Hypothalamus (tissue), 51 donors: ENCODE measurements around the gene MCM3.

Experiments
- DNase-seq, 51 donors: peaks; one replicate each; lab custom pipeline; 2025; lab: John Stamatoyannopoulos, UW

Gene MCM3

DNA sequence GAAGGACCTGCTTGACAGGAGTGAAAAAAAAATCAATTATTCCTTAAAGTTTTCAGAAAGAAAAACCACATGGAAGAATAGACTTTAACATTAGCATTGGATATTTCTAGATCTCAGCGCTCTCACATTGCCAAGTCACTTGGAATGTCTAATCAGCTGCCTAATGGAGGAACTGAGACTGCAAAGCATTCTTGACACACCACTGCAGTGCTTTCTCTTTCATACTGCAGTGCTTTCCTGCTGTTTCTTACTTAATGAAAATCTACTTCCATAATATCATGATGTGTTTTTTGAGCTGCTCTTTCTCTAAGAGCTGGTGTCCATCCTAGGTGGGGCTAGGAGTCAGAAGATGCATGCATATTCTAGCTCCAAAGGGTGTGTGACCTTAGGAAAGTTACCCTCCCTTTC lies 20.4 kb upstream of the MCM3 start:
- peak in 1 of 51 donors; percentile 14 for DNase-seq

DNA sequence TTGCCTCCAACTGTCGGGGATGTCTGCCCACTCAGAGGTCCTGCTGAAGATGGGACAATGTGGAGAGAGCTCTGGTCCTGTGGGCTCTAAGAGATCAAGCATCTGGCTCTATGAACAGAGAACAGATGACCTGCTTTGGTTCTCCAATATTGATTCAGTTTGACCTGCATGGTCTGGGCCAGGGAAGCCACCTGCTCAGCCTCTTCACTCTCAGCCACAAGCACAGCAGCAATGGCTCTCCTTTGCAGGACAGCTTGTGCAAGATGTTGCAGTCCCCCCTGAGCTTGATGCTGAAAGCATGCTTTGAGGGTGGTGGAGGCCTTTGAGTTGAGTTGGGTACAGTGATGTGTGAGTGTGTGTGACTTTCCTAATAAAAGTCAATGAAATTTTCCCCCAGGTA lies 18.6 kb upstream of the MCM3 start:
- DNase-seq: no peak

DNA sequence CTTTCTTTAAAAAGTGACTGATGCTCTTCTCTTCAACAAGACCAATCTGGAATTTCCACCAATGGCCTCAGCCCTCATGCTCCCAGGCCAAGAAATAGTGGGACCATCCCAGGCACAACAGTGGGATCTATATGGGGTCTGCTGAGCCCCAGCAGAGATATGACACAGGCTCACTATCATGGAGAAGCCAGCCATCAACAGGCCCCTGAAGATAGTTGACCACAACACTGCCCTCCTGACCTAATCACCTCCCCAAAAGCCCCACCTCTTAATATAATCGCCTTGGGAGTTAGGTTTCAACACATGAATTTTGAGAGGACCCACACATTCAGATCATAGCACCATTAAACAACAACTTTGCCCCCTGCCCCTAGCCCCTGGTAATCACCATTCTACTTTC lies 16.8 kb upstream of the MCM3 start:
- no peak for DNase-seq

DNA sequence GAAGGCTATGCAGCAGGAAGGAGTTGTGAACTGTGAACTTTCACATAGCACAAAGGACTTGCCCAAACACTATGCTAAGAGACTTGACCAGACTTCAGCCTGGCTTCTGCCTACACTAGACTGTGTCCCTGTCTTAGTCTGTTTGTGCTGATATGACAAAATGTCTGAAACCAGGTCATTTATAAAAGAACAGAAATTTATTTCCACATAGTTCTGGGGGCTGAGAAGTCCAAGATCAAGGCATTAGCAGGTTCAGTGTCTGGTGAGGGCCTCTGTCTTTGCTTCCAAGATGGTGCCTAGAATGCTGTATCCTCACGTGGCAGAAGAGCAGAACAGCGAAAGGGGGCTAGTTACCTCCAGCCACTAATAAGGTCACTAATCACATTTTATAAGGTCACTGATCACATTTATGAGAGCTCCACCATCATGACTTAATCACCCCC lies 16.0 kb upstream of the MCM3 start:
- no peak for DNase-seq

DNA sequence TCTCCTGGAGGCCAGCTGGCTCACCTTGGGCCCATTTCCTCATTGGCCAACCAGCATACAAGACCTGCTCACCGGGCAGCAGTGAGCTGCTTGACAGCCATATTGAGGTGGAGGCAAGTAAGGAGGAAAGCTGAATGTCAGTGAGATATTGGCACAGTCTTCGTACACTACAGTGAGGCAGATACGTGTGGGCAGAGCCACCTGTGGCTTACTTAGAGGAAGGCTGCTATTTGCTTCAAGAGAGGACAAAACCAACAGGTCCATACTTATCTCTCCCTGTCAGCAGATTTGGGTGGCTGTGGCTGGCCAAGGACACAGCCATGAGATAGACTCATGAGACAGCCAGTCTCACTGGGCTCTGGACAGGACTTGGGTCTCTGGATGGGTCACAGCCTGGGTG lies 15.1 kb upstream of the MCM3 start:
- DNase-seq: no peak

DNA sequence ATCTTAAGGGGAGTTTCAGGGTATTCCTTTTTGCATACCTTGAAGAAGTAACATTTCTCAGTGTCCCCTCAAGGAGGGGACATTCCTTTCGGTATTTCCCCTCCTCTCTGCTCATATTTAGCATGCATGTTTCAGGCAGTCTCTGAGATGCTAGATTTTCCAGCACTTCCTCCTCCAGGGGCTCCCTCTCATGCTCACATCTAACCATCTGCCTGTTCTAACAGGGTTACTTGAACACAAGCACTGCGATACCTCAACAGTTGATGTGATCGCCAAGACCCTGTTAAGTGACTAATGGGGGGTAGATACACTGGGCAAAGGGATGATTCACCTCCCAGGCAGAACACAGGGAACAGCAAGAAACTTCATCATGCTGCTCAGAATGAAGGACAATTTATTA lies 12.9 kb upstream of the MCM3 start:
- DNase-seq: no peak

DNA sequence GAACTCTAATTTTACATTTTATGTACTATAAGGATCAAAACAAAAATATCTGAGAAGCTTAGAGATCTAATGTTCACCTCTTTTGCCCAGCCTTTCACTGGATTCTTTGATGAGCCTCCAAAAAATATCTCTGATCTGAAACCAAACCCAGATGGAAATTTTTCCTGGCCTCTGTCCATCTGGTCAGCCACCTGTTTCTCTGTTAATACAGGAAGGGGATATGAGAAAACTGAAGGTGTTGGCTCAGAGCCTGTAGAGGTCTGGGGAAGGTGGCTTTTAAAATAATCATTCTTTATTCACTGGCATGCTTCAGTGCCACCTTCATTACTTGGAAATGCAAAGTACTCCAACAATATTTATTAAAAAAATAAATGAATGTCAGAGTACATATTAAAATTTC lies 8.5 kb upstream of the MCM3 start:
- no peak for DNase-seq

DNA sequence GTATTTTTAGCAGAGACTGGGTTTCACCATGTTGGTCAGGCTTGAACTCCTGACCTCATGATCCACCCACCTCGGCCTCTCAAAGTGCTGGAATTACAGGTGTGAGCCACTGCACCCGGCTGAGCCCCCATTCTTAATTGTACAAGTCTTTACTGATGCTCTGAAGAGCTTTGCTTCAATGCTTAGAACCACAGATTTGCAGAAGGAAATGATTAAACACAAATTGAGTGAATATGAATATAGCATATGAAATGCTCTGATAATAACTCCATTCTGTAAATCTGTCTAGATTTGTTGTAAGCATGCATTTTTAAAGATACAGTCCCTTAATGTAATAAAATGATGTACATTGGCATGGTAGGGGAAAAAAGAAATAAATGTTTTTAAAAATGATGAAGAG lies 4.3 kb upstream of the MCM3 start:
- DNase-seq: no peak

DNA sequence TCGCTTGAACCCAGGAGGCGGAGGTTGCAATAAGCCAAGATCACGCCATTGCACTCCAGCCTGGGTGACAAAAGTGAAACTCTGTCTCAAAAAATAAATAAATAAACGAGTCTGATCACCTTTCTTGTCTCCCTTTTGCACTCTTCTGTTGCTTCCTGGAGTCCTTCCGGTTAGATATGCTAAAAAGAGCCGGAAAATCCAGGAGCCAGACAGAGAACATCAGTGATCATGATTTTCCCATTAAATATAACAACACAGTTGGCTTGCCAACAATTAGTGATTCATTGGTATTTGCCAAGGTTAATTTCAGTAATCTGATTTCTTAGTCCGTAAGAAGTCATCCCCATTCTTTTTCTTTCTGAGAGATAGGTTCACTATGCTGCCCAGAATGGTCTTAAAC lies 3.7 kb upstream of the MCM3 start:
- no peak for DNase-seq

DNA sequence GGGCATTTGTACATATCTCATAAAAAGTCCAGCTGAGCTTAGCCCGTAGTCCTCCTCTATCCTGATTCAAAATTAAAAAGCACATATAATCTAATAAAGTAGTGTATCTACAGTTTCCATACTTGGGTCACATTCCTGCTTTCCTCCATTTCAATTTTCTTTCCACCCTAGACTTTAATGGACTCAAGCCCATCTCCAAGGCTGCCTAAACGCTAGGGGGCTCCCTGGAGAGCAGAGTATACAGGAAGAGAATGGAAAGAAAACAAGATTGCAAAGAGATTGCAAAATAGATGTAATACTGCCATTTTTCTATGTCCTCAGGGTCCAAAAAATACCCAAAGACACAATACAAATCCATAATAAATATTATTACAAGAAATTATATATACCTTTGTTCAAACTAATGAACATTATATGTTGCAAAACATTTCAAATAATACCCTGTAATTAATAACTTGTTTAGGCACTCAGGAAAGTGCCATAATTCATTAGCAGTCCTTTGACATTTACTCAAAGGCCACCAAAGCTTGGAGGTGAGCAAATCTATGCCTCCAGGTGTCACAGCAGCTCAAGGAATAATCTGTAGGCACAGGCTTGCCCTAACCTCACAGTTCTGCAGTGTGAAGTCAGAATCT lies 2.4 kb upstream of the MCM3 start:
- peak in 32 of 51 donors; percentile 2 to 77 (median 43) for DNase-seq

DNA sequence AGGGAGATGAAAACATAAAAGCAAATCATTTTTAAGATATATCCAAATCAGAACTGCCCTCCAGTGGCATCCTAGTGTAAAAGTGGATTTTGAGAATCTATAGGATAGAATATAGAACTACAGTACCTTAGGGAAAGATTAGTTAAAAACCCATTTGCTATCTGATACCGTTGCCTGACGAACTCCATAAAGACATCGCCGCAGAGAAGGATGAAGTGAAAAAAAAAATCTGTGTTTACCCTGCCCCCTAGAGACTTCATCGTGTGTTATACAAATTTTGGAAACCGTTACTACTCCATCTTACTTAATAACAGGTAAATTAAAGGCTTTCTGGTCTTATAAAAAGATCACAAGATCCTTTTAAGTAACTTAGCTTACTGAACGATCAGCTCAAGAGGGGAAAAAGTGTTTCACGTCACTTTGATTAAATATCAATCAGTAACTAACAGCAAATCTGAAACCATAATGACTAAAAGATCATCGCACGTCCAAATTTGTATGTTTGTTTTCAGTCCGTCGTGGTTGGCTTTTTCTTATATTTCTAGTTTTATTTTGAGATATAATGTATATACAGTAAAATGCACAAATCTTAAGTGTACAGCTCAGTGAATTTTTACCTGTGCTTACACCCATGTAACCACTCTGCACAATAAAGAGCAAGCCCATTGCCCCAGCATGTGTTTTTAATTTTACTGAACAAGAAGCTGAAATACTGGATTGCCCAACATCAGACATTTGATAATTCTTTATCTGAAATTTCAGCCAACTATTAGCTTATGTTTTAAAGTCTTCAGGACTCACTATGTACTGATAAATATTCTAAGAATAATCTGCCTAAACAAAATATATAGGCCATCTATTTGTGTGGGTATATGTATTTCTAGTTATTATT lies 881 bp upstream of the MCM3 start:
- DNase-seq: peak in 1 of 51 donors; percentile 53

DNA sequence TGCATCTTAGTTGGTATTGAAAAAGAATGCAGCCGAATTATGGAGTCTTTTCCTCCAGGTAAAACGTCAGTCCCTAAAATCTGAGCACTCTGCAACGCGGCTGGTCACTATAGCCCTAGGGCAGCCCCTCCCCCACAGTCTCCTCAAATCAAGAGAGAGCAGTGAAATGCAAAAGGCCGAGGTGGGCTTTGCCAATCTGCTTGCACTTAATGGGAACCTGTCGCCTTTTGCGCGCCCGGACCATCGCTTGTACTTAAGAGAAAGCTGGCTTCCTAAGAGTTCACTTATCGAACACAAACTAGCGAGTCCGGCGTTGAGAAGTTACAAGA lies 447 bp downstream of the MCM3 start:
- peak in 6 of 51 donors; percentile 22 to 48 (median 34) for DNase-seq

DNA sequence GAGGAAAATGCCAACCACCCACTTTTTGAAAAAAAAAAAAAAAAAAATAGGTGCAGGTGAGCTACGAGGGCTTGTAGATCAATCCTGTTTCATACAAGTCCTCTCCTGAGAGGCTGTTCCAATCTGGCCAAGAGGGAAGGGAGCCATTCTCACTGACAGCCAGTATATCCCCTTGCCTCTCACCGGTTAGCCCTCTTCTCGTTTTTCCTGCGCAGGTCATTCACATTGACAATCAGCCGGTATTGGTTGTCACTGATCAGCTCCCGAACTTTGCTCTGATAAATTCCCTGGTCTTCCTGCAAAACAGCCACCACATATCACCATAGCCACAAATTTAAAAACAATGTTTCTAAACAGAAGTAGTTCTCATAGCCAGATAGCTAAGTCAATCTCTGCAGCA lies 1.4 kb downstream of the MCM3 start:
- DNase-seq: no peak

DNA sequence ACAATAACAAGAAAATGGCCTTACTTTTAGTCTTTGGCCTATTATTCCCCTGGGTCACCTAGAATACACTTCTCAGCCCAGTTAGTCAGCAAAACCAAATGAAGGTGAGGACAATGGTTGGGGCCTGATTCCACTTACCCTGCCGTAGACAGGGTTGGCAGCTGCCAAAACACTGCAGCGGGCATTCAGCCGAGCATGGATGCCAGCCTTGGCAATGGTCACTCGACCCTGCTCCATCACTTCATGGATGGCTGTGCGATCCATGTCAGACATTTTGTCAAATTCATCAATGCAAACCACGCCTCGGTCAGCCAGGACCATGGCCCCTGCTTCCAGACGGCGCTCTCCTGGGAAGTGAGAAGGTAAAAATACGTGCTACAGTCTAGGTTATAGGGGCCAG lies 8.4 kb downstream of the MCM3 start:
- no peak for DNase-seq

DNA sequence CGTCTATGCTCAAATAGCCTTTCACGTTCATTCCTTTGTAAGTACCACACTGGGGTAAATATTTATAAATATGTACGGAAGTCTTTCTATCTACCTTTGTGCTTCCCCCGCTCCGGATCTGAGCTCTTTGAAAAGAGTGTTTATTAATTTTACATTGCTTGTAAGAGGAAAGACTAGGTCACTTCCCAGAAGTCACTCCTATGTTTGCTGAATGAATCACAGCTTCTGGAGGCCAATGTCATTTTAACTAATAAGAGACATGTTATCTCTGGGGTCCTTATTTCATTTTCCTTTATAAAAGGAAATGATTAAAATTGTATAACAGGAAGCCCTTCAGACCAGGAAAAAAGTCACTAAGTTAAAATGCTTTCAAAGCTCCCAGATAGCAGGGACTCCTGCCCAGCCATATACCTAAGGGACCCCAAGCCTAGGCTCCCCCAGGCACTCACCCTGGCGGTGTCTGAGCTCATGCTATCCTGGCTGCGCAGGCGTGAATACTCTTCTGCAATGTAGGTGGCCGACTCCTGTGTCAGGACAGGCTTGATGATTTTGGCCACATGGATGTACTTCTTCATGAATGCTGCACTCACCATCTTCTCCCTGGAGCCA lies 12.6 kb downstream of the MCM3 start:
- DNase-seq: no peak

DNA sequence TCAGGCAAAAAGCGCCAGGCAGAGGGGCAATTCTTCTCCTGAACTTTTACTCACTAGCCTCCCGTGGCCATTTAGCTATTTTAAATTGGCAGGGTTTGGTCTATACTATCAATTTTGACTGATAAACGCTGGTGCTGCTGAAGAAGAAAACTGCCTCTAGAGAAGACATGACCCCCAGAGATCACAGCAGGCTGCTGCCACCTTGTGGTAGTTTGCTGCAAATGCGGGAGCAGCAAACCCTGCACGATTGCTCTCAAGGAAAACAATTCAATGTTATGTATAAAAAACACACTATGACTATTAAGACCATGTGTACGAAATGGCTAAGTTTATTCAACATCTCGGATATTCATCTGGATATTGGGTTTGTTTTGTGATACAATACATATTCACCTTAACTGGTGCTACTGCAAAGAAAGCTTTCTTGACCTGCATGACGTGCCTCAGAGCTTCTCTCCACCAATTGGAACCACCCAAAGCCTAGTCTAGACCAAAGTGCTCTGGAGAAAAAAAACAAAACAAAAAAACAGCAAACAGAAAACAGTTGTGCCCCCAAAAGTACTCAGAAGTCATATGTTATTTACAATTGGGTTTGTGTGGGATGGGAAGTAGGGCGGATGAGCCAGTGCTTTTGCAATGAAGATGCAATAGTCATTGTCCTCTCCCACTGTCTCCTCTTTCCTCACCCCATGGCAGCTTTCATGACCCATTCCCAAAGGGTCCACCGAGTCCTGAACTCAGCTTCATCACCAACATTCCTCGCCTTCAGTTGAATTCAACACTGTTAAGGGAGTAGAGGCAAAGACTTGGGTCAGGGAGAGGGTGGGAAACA lies 20.6 kb downstream of the MCM3 start:
- peak in 42 of 51 donors; percentile 2 to 77 (median 34) for DNase-seq

DNA sequence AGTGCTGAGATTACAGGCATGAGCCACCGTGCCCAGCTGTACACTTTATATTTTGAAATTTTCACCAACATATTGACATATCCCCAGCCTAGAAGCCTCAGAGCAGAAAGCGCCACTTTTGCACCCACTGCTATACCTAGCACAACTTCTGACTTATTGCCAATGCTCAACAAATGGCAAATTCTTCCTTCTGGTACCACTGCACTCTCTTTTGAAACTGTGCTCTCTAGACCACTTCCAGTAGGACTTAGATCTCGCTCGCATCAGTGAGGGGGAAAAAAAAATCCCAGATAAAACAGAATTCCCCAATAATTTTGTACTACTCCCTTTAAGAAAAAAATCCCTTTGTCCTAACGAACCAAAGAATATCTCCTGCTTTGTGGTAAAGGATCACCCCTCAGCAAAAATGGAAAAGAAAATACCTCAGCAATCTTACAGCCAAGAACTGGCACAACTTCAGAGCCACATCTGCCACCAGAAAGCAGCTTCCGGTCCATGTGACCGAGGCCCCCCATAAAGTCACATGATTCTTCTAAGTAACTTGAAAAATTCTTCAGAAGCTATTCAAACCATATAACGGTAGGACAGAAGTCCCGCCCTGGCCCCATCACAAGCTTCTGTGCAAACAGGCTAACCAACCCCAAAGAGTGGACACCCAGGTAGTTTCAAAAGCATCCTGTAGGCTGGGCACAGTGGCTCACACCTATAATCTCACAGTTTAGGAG lies 21.8 kb downstream of the MCM3 start:
- no peak for DNase-seq

DNA sequence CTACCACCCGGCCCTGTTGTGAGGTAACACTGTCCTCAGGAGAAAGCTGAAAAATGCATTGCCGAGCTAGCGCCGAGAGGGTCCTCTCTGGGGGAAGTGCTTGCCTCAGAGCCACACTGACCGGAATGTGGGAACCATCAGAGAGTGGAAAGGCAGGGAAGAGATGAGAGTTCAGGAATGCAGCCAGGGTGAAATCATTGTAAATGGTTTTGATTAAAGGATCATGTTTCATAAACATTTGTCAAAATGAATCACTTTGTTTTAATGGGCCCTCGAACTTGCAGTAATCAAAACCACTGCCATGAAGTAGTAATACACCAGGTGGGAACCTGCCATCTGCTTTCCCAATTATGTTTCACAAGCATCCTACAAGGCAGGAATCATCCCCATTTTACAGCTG lies 23.3 kb downstream of the MCM3 start:
- DNase-seq: no peak

DNA sequence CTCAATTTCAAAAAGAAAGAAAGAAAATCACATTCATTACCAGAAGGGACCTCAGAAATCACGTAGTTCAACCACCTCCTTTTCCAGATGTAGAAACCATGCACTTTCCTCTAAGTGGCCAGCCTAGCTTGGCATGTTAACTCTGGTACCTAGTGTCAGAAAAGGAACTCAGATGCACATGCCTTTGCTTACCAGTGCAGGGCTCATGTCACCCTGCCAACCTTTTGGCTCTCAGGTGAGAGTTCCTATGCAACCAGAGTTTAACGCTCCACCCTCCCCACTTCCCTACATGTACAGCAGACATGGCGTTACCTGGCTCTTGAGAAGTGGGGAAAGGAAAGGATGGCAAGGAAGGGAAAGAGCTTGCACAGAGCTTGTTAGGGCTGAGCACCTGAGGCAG lies 23.9 kb downstream of the MCM3 start:
- no peak for DNase-seq

DNA sequence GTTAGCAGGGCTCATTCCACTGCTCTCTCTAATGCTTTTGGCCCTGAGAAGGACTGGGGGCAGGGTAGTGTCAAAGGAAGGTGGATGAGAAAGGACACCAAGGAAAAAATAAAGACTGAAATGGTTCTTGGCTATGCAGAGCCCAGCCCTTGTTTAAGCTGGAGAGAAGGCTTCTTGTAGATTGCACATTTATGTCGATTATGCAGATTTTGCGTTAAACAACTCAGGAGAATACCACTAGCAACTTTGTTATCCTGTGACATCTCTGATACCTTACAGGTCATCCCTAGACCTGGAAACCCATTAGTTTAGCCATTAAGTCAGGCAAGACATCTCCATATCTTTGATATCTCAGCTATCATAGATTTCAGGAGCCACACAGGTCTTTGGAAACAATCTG lies 29.1 kb downstream of the MCM3 start:
- no peak for DNase-seq
